Mesodermal cell (in vitro differentiated cells): Measurements from ENCODE around the gene HP1BP3.
"Not testable (repeated sequence)": the region's sequence is repeated elsewhere in the genome, so short reads cannot be mapped to it uniquely, and the experiment has no call there.

Source experiments
- H3K27ac ChIP-seq: 2 replicates; pipeline ENCODE4 v1.7.0; 2013; ENCODE audit warnings: mild to moderate bottlenecking, low read depth, low read length, moderate library complexity; ENCODE audit not compliant: severe bottlenecking
- H3K36me3 ChIP-seq: 2 replicates; pipeline ENCODE4 v1.7.1; 2013; ENCODE audit warnings: mild to moderate bottlenecking, low read length, moderate library complexity; ENCODE audit not compliant: control insufficient read depth, insufficient read depth
- H3K4me1 ChIP-seq: one replicate; pipeline ENCODE4 v1.7.1; 2013; ENCODE audit warnings: mild to moderate bottlenecking, low read length; ENCODE audit not compliant: insufficient read depth, control insufficient read depth, poor library complexity, severe bottlenecking
- H3K4me3 ChIP-seq: 2 replicates; pipeline ENCODE4 v1.7.0; 2013; ENCODE audit warnings: low read length, control low read depth, mild to moderate bottlenecking; ENCODE audit not compliant: insufficient read depth, poor library complexity, severe bottlenecking; ENCODE audit errors: extremely low read depth
- H3K9me3 ChIP-seq: 2 replicates; pipeline ENCODE4 v1.7.1; 2013; ENCODE audit warnings: mild to moderate bottlenecking, low read length, moderate library complexity; ENCODE audit not compliant: control insufficient read depth
- WGBS, 2 experiments: methylation state at CpG; one replicate each; pipeline ENCODE4 v1.1.5; 2013; ENCODE audit warnings: missing lambda C conversion rate in 2 of 2; ENCODE audit not compliant: insufficient coverage in 2 of 2; 5-methylcytosine and 5-hydroxymethylcytosine counted together

HP1BP3 gene

GRCh38 chr1:20814534-20814871, 27.4 kb upstream of the HP1BP3 start:
- Histone ChIP-seq H3K9me3 (no peaks in the 10 kb centered on the region), H3K4me1 (no peaks in the 10 kb centered on the region), H3K4me3 (no peak overlapping the region), H3K27ac (no peak overlapping the region), H3K36me3 (peaks cover 48% of the 10 kb centered on the region)
- WGBS, 2 experiments, result no CpG with 5 or more reads among the region's 4 CpGs

- H3K36me3 ChIP-seq, result peaks cover 40% of the 10 kb centered on the region
- no peak overlapping the region for H3K27ac ChIP-seq
- H3K4me3 ChIP-seq, result no peak overlapping the region
- no peaks in the 10 kb centered on the region for H3K4me1 ChIP-seq
- 96 to 97% methylated on average over 3 of the region's 5 CpGs for WGBS, 2 experiments
- no peaks in the 10 kb centered on the region for H3K9me3 ChIP-seq
Measured at GRCh38 chr1:20811916-20812315, 24.8 kb upstream of the HP1BP3 start.

GRCh38 chr1:20793236-20793635, 6.1 kb upstream of the HP1BP3 start:
- no CpG with 5 or more reads among the region's 4 CpGs for WGBS, 2 experiments

DNA sequence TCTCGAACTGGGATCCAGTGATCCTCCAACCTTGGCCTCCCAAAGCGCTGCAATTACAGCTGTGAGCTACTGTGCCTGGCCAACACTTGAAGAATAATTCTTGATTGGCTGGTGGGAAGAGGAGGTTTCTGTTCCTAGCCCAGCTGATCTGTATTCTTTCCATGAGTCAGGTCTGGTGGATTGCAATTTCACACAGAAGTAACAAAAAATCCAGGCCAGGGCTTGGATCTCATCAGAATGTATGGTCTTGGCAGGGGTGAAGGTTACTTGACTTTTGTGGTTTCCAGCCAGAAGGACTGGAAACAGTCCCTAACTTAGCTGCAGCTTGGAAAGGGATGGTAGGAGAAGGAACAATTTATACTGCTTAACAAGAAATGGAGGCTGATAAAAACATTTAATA, 5.1 kb upstream of the HP1BP3 start:
- Histone ChIP-seq H3K27ac (no peak overlapping the region), H3K4me1 (no peaks in the 10 kb centered on the region), H3K36me3 (no peaks in the 10 kb centered on the region), H3K9me3 (no peaks in the 10 kb centered on the region), H3K4me3 (no peak overlapping the region)
- WGBS, 2 experiments, result 83 to 100% methylated on average over 1 to 2 of the region's 2 CpGs

More at GRCh38 chr1:20793236-20793635, 6.1 kb upstream of the HP1BP3 start:
- H3K36me3 ChIP-seq, result no peaks in the 10 kb centered on the region
- no peak overlapping the region for H3K4me3 ChIP-seq
- no peak overlapping the region for H3K27ac ChIP-seq
- no peaks in the 10 kb centered on the region for H3K9me3 ChIP-seq
- no peaks in the 10 kb centered on the region for H3K4me1 ChIP-seq

DNA sequence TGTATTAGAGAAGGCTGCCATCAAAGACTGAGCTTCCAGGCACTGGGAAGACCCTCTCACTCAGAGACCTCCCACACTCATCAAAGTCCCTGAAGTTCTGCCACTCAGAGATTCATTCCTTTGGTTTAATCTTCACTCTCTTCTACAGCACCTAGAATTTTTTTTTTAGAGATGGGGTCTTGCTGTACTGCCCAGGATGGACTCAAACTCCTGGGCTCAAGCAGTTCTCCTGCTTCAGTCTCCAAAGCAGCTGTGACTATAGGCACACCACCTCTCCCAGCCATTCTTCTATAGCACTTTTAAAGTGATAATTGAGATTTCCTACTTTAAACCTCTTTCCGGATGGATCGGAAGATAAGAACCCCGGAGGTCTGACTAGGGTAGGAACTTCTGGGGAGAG, 3.7 kb upstream of the HP1BP3 start:
- Histone ChIP-seq H3K4me3 (no peak overlapping the region), H3K9me3 (no peaks in the 10 kb centered on the region), H3K27ac (no peak overlapping the region), H3K4me1 (no peaks in the 10 kb centered on the region), H3K36me3 (no peaks in the 10 kb centered on the region)
- 94% methylated on average over 3 of the region's 3 CpGs; no CpG with 5 or more reads in 1 of the 2 experiments for WGBS, 2 experiments

DNA sequence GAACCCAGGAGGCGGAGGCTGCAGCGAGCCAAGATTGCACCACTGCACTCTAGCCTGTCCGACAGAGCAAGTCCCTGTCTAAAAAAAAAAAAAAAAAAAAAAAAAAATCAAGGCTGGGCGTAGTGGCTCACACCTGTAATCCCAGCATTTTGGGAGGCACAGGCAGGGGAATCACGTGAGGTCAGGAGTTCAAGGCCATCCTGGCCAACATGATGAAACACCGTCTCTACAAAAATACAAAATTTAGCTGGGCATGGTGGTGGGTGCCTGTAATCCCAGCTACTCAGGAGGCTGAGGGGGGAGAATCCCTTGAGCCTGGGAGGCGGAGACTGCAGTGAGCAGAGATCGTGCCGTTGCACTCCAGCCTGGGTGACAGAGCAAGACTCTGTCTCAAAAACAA, 2.5 kb upstream of the HP1BP3 start:
- WGBS, 2 experiments, result 94% methylated on average over 8 of the region's 9 CpGs; no CpG with 5 or more reads in 1 of the 2 experiments

DNA sequence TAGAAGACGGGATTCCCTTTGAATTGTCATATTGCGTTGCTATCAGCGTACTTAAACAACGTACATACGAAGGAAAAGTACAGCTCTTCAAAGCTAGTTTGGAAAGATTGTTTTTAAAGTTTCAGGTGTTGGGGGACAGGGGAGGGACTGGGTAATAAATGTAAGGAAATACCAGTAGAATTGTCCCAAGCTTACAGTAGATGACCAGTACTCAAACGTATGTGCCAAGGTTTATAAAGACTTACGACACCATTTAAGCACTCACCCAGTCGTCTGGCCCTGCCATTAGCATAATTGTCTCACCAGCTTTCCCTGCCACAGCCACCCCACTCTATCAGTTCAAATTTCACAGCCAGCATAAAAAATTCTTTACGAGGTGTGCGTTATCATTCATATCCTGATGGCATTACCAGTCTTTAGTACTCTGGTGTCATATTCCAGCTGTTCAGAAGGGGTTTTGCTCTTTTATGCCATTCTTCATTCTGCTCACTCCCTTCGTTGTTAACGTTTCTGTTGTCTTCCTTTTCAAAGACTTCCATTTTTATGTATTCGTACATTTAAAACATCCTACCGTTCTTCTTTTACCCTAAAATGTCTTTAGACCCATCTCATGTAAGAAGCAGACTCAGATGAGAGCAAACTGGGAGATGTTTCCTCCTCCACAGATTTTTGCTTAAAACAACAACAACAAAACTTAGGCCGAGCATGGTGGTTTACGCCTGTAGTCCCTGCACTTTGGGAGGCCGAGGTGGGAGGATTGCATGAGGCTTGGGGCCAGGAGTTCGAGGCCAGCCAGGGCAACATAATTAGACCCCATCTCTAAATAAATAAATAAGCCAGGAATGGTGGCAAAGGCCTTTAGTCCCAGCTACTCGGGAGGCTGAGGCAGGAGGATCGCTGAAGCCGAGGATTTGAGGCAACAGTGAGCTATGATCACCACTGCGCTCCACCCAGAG, 1.0 kb upstream of the HP1BP3 start:
- Histone ChIP-seq H3K4me1 (no peaks in the 10 kb centered on the region), H3K4me3 (peak overlapping the region; percentile 96), H3K9me3 (no peaks in the 10 kb centered on the region), H3K27ac (peak overlapping the region; percentile 98), H3K36me3 (peaks cover 10% of the 10 kb centered on the region)
- WGBS, 2 experiments, result 40 to 53% methylated on average over 13 to 19 of the region's 22 CpGs

More for the DNA sequence above, 2.5 kb upstream of the HP1BP3 start:
- H3K4me3 ChIP-seq, H3K4me1 ChIP-seq, H3K27ac ChIP-seq, H3K36me3 ChIP-seq, H3K9me3 ChIP-seq: not testable (repeated sequence)

DNA sequence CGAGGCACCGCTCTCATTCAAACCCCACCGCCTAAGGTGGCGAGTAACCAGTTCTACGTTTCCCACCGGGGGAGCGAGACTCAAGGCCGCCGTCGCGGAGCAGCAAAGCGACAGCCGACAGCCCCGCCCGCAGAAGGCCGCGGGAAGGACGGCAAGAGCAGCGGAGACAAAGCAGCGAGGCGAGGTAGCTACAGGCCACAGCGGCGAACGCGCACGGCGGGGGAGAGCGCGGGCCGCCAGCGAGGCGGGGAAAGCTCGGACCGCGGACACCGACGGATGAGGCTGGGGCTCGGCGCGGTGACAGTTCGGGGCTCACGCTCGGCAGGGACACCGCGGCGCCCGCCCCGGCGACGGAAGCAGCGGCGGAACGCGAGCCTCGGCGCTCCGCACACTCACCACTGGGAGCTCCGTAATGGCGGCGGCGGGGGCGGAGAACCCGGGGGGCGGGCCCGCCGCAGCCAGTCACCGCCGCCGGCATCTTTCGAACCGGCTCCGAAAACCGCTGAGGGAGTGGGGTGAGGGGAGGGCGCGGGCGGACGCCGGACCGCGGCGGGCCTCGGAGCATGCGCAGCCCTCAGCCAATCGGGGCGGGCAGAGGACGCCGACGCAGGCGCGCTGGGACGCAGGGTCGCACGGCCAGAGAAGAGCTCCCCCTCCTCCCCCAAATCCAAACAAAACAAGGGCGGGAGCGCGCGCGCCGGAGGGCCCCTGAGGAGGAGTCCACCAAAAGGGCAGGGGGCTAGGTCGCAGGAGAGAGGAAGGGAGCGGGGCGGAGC, 666 bp downstream of the HP1BP3 start:
- 1% methylated on average over 57 to 60 of the region's 102 CpGs for WGBS, 2 experiments
- peaks cover 24% of the 10 kb centered on the region for H3K36me3 ChIP-seq
- peak overlapping the region; percentile 98 for H3K27ac ChIP-seq
- no peaks in the 10 kb centered on the region for H3K4me1 ChIP-seq
- H3K9me3 ChIP-seq, result no peaks in the 10 kb centered on the region
- H3K4me3 ChIP-seq, result peak overlapping the region; percentile 96

GRCh38 chr1:20785907-20786252, 1.2 kb downstream of the HP1BP3 start:
- H3K4me1 ChIP-seq, result no peaks in the 10 kb centered on the region
- H3K4me3 ChIP-seq, result peak overlapping the region; percentile 96
- H3K9me3 ChIP-seq, result no peaks in the 10 kb centered on the region
- peaks cover 24% of the 10 kb centered on the region for H3K36me3 ChIP-seq
- peak overlapping the region; percentile 98 for H3K27ac ChIP-seq
- WGBS, 2 experiments, result 0 to 1% methylated on average over 14 to 16 of the region's 16 CpGs

- H3K36me3 ChIP-seq, result peaks cover 92% of the 10 kb centered on the region
- H3K27ac ChIP-seq, result no peak overlapping the region
- no peak overlapping the region for H3K4me3 ChIP-seq
- H3K4me1 ChIP-seq, result no peaks in the 10 kb centered on the region
- 100% methylated on average over 1 of the region's 4 CpGs; no CpG with 5 or more reads in 1 of the 2 experiments for WGBS, 2 experiments
- H3K9me3 ChIP-seq, result no peaks in the 10 kb centered on the region
Measured at GRCh38 chr1:20775700-20776099, 11.4 kb downstream of the HP1BP3 start.
